SK-N-SH (cell line): ENCODE measurements around the gene COL4A2. TPM values are rescaled to one million over a fixed set of nuclear protein-coding genes. Genes with fewer than 3 reads are reported as not detected.

Experiments
- CTCF ChIA-PET: fragments of 300-600, 350-600 bp; formaldehyde crosslinking; extraction: SDS; loops from one replicate; lab custom pipeline; 2021; lab: Yijun Ruan, JAX
- POLR2A ChIA-PET: fragments of 350-600 bp; sonication (Branson Sonifier 250); formaldehyde crosslinking; extraction: SDS; loops from one replicate; lab custom pipeline; 2020; ENCODE audit warnings: antibody characterized with exemption, inconsistent platforms; lab: Yijun Ruan, JAX
- DNase-seq: peaks from one replicate; pipeline ENCODE4 v3.0.0; 2012
- H2AFZ ChIP-seq: fragments of 200-600 bp; sonication (generic); 2 replicates; pipeline ENCODE4 v1.8.1; 2016; ENCODE audit warnings: antibody characterized with exemption, mild to moderate bottlenecking, low read depth
- H3F3A ChIP-seq: fragments of 200-600 bp; sonication (generic); replicated peaks from 2 replicates; pipeline ENCODE3; 2016; ENCODE audit warnings: antibody characterized with exemption, mild to moderate bottlenecking; ENCODE audit not compliant: insufficient read depth
- H3K27ac ChIP-seq, 2 experiments: fragments of 200-500 bp in 1 of 2; fragments of 200-600 bp in 1 of 2; sonication (Bioruptor generic) in 1 of 2; sonication (generic), shearing (Covaris generic) in 1 of 2; 2 replicates each; pipeline versions ENCODE4 v1.5.1 to v1.6.1; 2014 to 2016; ENCODE audit warnings: low read depth in 2 of 2, inconsistent platforms in 1 of 2, low read length in 1 of 2, mild to moderate bottlenecking in 1 of 2, mixed read lengths in 1 of 2
- H3K27me3 ChIP-seq: fragments of 200-600 bp; sonication (generic), shearing (Covaris generic); 2 replicates; pipeline ENCODE4 v1.6.1; 2016; ENCODE audit warnings: mixed run types; ENCODE audit not compliant: insufficient read depth
- H3K36me3 ChIP-seq, 2 experiments: fragments of 200-500 bp in 1 of 2; fragments of 200-600 bp in 1 of 2; sonication (Bioruptor generic) in 1 of 2; sonication (generic) in 1 of 2; replicated peaks in 1 of 2; 2 replicates each; pipeline versions ENCODE3 to v1.5.1; 2014 to 2016; ENCODE audit warnings: low read length in 1 of 2, mild to moderate bottlenecking in 1 of 2; ENCODE audit not compliant: insufficient read depth in 2 of 2, control insufficient read depth in 1 of 2
- H3K4me1 ChIP-seq, 2 experiments: fragments of 200-500 bp in 1 of 2; fragments of 200-600 bp in 1 of 2; sonication (Bioruptor generic) in 1 of 2; sonication (generic), shearing (Covaris generic) in 1 of 2; 2 replicates each; pipeline versions ENCODE4 v1.5.1 to v1.6.1; 2014 to 2016; ENCODE audit warnings: low read depth in 1 of 2, low read length in 1 of 2, mixed run types in 1 of 2; ENCODE audit not compliant: insufficient read depth in 2 of 2, control insufficient read depth in 1 of 2
- H3K4me2 ChIP-seq: fragments of 200-600 bp; sonication (generic), shearing (Covaris generic); 2 replicates; pipeline ENCODE4 v1.6.1; 2017; ENCODE audit warnings: mixed run types
- H3K4me3 ChIP-seq, 2 experiments: fragments of 200-500 bp in 1 of 2; fragments of 200-600 bp in 1 of 2; sonication (Bioruptor generic) in 1 of 2; sonication (generic), shearing (Covaris generic) in 1 of 2; 2 replicates each; pipeline versions ENCODE4 v1.5.1 to v1.8.1; 2014 to 2016; ENCODE audit warnings: low read depth in 2 of 2, inconsistent platforms in 1 of 2, low read length in 1 of 2, mild to moderate bottlenecking in 1 of 2, mixed read lengths in 1 of 2, moderate library complexity in 1 of 2
- H3K79me2 ChIP-seq: fragments of 200-600 bp; sonication (generic); 2 replicates; pipeline ENCODE4 v1.8.1; 2017; ENCODE audit warnings: mild to moderate bottlenecking; ENCODE audit not compliant: insufficient read depth
- H3K9ac ChIP-seq: fragments of 200-600 bp; sonication (generic); 2 replicates; pipeline ENCODE4 v1.6.1; 2017; ENCODE audit warnings: mixed run types
- H3K9me2 ChIP-seq: fragments of 200-600 bp; sonication (generic); 2 replicates; pipeline ENCODE4 v1.6.1; 2017; ENCODE audit warnings: mixed run types
- H3K9me3 ChIP-seq: fragments of 200-600 bp; sonication (generic); 2 replicates; pipeline ENCODE4 v1.6.1; 2017; ENCODE audit warnings: mixed run types, mild to moderate bottlenecking, moderate library complexity
- H4K20me1 ChIP-seq: fragments of 200-600 bp; sonication (generic); 2 replicates; pipeline ENCODE4 v1.6.1; 2017; ENCODE audit warnings: mild to moderate bottlenecking, mixed run types; ENCODE audit not compliant: insufficient read depth
- ELF1 ChIP-seq: IDR thresholded peaks from 2 replicates; pipeline ENCODE4 v1.4.0; 2012
- EP300 ChIP-seq, 2 experiments: IDR thresholded peaks; 2 replicates each; pipeline versions ENCODE4 v1.4.0 to v1.6.1; 2012; ENCODE audit warnings: borderline replicate concordance in 1 of 2, low read depth in 1 of 2, low read length in 1 of 2
- FOSL2 ChIP-seq: IDR thresholded peaks from 2 replicates; pipeline ENCODE4 v1.4.0; 2012; ENCODE audit warnings: low read depth, mild to moderate bottlenecking, moderate library complexity, borderline replicate concordance
- FOXJ3 ChIP-seq: sonication (generic); formaldehyde crosslinking; IDR thresholded peaks from 2 replicates; pipeline ENCODE4 v1.5.1; 2020; ENCODE audit warnings: mild to moderate bottlenecking, missing genetic modification reagents
- GATA2 ChIP-seq: sonication (generic); formaldehyde crosslinking; IDR thresholded peaks from 2 replicates; pipeline ENCODE4 v1.5.0; 2020; ENCODE audit warnings: mild to moderate bottlenecking, missing genetic modification reagents
- JUND ChIP-seq: IDR thresholded peaks from 2 replicates; pipeline ENCODE4 v1.4.0; 2012
- MAX ChIP-seq: IDR thresholded peaks from 2 replicates; pipeline ENCODE4 v1.4.0; 2012; ENCODE audit warnings: low read depth
- MEF2A ChIP-seq: IDR thresholded peaks from 2 replicates; pipeline ENCODE4 v1.4.0; 2012; ENCODE audit warnings: low read depth, borderline replicate concordance
- MXI1 ChIP-seq: IDR thresholded peaks from 2 replicates; pipeline ENCODE4 v1.6.1; 2012; ENCODE audit warnings: mild to moderate bottlenecking, low read depth, low read length, improper control_type of control experiment
- NFIC ChIP-seq: IDR thresholded peaks from 2 replicates; pipeline ENCODE4 v1.4.0; 2012; ENCODE audit warnings: borderline replicate concordance
- NRF1 ChIP-seq: IDR thresholded peaks from 2 replicates; pipeline ENCODE4 v1.6.1; 2012; ENCODE audit warnings: low read depth, mild to moderate bottlenecking, low read length
- POLR2AphosphoS5 ChIP-seq: IDR thresholded peaks from 2 replicates; pipeline ENCODE4 v1.6.1; 2012; ENCODE audit warnings: low read depth, low read length
- RFX5 ChIP-seq: IDR thresholded peaks from 2 replicates; pipeline ENCODE4 v1.6.1; 2012; ENCODE audit warnings: mild to moderate bottlenecking, improper control_type of control experiment, low read length
- RXRA ChIP-seq: IDR thresholded peaks from 2 replicates; pipeline ENCODE4 v1.4.0; 2012; ENCODE audit warnings: low read depth, mild to moderate bottlenecking, borderline replicate concordance
- SIN3A ChIP-seq: IDR thresholded peaks from 2 replicates; pipeline ENCODE4 v1.6.1; 2012; ENCODE audit warnings: low read depth, mild to moderate bottlenecking, low read length, moderate library complexity, borderline replicate concordance
- TAF1 ChIP-seq: IDR thresholded peaks from 2 replicates; pipeline ENCODE4 v1.6.1; 2012; ENCODE audit warnings: low read depth, mild to moderate bottlenecking, low read length, moderate library complexity, borderline replicate concordance
- TCF12 ChIP-seq: IDR thresholded peaks from 2 replicates; pipeline ENCODE4 v1.4.0; 2012
- TEAD4 ChIP-seq: IDR thresholded peaks from 2 replicates; pipeline ENCODE4 v1.4.0; 2012; ENCODE audit warnings: mild to moderate bottlenecking, borderline replicate concordance; ENCODE audit not compliant: insufficient read depth
- WGBS: methylation state at CpG from one replicate; pipeline ENCODE4 v1.1.6; 2017; ENCODE audit warnings: low lambda C conversion rate; 5-methylcytosine and 5-hydroxymethylcytosine counted together
- polyA plus RNA-seq, 3 experiments: library from polyadenylated mRNA; depleted of rRNA; stranded (reverse); fragments of >200 nt; gene quantifications; 2 replicates each; pipeline ENCODE4 v1.2.3, GENCODE V29; 2012
- TF ChIP-seq, protein P1 (sequence below): fragments of 150-350 bp; IDR thresholded peaks from 2 replicates; pipeline ENCODE4 v1.6.1; 2017; ENCODE audit warnings: antibody characterized with exemption, low read length, low read depth, borderline replicate concordance
- TF ChIP-seq, protein P2 (sequence below): IDR thresholded peaks from 2 replicates; pipeline ENCODE4; 2012

The COL4A2 gene
- polyA plus RNA-seq, 1 of the 3 experiments (the other 2 are of a cell fraction) = 137 TPM

GRCh38 chr13:110398564-110399507, 91.8 kb downstream of the COL4A2 start:
- peaks cover 83% of the 10 kb centered on the region for H3F3A ChIP-seq
- POLR2A ChIA-PET = no interaction called here
- peaks cover 11 to 58% of the 10 kb centered on the region in 2 experiments for H3K4me1 ChIP-seq
- peak overlapping the region; percentile 39 for H3K4me2 ChIP-seq
- CTCF ChIA-PET = interaction anchor here (0.7 to 4.3 kb wide), 6 partner anchors 11 to 151 kb away, joined by 3 to 21 read pairs (median 4); no protein-coding TSS in a partner anchor
- no peak overlapping the region for H3K4me3 ChIP-seq
- no peaks in the 10 kb centered on the region for H4K20me1 ChIP-seq
- DNase-seq = no peak
- H3K9me3 ChIP-seq = no peaks in the 10 kb centered on the region
- H3K27me3 ChIP-seq = no peaks in the 10 kb centered on the region
- 68% methylated on average over 7 of the region's 7 CpGs for WGBS
- H3K36me3 ChIP-seq = no peaks in the 10 kb centered on the region
- no peaks in the 10 kb centered on the region for H3K9me2 ChIP-seq
- peak overlapping the region; percentile 52; the same call in 1 of the 2 replicates for H3K9ac ChIP-seq
- H3K27ac ChIP-seq = peak overlapping the region; percentile 12 to 94
- peaks cover 35% of the 10 kb centered on the region for H3K79me2 ChIP-seq
- TF ChIP-seq EP300 (IDR thresholded peaks at IDR 0.05; ENCODE audit: borderline replicate concordance in 1 of 2, low read depth in 1 of 2, low read length in 1 of 2) (peak in 1 of 2 experiments; percentile 82; a peak in 2 of 4 replicates), MXI1 (no peak), TCF12 (peak; percentile 79), NRF1 (no peak), POLR2AphosphoS5 (no peak), SIN3A (no peak), RXRA (peak; percentile 65), FOSL2 (peak; percentile 43; the same call in 1 of the 2 replicates), TAF1 (no peak), RFX5 (no peak), ELF1 (no peak), MAX (0 out of 2 replicates have a peak, but pooled peaks have one; percentile 14), FOXJ3 (CRISPR knock-in tag) (no peak), NFIC (peak; percentile 89), JUND (peak; percentile 51), GATA2 (CRISPR knock-in tag) (no peak), MEF2A (peak; percentile 95), TEAD4 (peak; percentile 80; the same call in 1 of the 2 replicates)
- TF ChIP-seq, protein P1, sequence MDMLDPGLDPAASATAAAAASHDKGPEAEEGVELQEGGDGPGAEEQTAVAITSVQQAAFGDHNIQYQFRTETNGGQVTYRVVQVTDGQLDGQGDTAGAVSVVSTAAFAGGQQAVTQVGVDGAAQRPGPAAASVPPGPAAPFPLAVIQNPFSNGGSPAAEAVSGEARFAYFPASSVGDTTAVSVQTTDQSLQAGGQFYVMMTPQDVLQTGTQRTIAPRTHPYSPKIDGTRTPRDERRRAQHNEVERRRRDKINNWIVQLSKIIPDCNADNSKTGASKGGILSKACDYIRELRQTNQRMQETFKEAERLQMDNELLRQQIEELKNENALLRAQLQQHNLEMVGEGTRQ = no peak
- TF ChIP-seq, protein P2, sequence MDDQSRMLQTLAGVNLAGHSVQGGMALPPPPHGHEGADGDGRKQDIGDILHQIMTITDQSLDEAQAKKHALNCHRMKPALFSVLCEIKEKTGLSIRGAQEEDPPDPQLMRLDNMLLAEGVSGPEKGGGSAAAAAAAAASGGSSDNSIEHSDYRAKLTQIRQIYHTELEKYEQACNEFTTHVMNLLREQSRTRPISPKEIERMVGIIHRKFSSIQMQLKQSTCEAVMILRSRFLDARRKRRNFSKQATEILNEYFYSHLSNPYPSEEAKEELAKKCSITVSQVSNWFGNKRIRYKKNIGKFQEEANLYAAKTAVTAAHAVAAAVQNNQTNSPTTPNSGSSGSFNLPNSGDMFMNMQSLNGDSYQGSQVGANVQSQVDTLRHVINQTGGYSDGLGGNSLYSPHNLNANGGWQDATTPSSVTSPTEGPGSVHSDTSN = peak; percentile 56; the same call in 1 of the 2 replicates
- H2AFZ ChIP-seq = no peak overlapping the region
